ENCODE data around the gene HCN2. TPM values are rescaled to one million over a fixed set of nuclear protein-coding genes. Genes with fewer than 3 reads are reported as not detected.

HCN2 gene
- total and polyA plus RNA-seq, 2 of the 8 experiments (the other 6 are each of a cell fraction or from before 2014, with no cell fraction given), result 1.0 to 4.0 TPM

DNA sequence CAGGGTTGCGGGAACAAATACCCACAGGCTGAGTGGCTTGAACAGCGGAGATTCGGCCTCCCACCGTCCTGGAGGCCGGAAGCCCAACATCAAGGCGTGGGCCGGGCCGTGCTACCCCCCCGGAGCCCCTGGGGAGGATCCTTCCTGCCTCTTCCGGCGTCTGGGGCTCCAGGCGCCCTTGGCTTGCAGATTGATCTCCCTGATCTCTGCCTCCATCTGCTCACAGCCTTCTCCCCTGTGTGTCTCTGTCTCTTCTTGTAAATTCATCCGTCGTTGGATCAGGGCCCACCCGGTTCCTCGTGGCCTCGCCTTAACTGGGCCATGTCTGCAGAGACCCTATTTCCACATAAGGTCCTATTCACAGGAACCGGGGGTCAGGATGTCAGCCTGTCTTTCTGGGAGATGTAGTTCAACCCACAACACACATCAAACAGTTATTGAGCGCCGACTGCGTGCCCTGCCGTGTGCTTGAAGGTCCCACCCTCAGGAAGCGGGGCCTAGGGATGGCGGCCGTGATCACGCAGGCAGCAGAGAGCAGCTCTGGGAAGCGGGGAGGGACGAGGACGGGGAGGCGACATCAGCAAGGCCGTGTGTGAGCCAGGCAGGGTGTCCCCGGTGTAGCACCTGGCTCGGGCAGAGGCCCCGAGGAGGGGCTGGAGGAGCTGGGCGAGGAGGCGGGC is 21.3 kb downstream of the HCN2 start:
- TF ChIP-seq PHF8 (conservative IDR thresholded peaks at IDR 0.05; ENCODE audit: low read depth, low read length) (no peak), GTF2F1 (IDR thresholded peaks at IDR 0.05; ENCODE audit: borderline replicate concordance, low read depth, low read length) (no peak)
- no peak overlapping the region for H2BK20ac ChIP-seq (ENCODE audit: low read length)
- H4K20me1 ChIP-seq (replicated peaks in 1 of 2; ENCODE audit: control insufficient read depth in 1 of 2, insufficient read depth in 2 of 2, low read length in 2 of 2), result peaks cover 0 to 2% of the 10 kb centered on the region in 2 experiments
- no peak overlapping the region for H3K4ac ChIP-seq (replicated peaks; ENCODE audit: insufficient read length, low read depth, low read length)
- H2BK5ac ChIP-seq (ENCODE audit: low read depth, low read length), result no peak overlapping the region
- DNase-seq (ENCODE audit: low read depth in 1 of 2, low spot score in 2 of 2) (no peak), FAIRE-seq (no peak)
- no peak overlapping the region for H2BK12ac ChIP-seq (ENCODE audit: low read depth, low read length)
- WGBS, 2 experiments (ENCODE audit: extremely low coverage in 1 of 2, insufficient coverage in 1 of 2, insufficient read length in 1 of 2, insufficient replicate concordance in 2 of 2, low coverage in 1 of 2, low lambda C conversion rate in 2 of 2, missing lambda C conversion rate in 1 of 2), result 86% methylated on average over 33 of the region's 36 CpGs; no CpG with 5 or more reads in 1 of the 2 experiments
- H3K27ac ChIP-seq (ENCODE audit: low read depth, low read length), result no peak overlapping the region
- no peak overlapping the region for H3K4me2 ChIP-seq (ENCODE audit: insufficient read depth in 1 of 2, low read depth in 2 of 2, low read length in 2 of 2)
- H4K5ac ChIP-seq (ENCODE audit: insufficient read length, low read depth, low read length), result no peak overlapping the region
- no peak overlapping the region for H2AFZ ChIP-seq (ENCODE audit: low read length)
- H3K36me3 ChIP-seq (ENCODE audit: control insufficient read depth in 2 of 4, insufficient read depth in 4 of 4, low read length in 3 of 4), result peaks cover 0 to 7% (median 3%) of the 10 kb centered on the region in 4 experiments; a peak in 2 of 8 replicates
- CTCF ChIA-PET (ENCODE audit: partially characterized antibody), result interaction anchor here (1.2 kb wide), 1 partner anchor 27 kb away, joined by 4 read pairs; no protein-coding TSS in a partner anchor
- no peak overlapping the region for H4K91ac ChIP-seq (replicated peaks; ENCODE audit: insufficient read length, low read length)
- H3K9ac ChIP-seq (replicated peaks in 1 of 4; ENCODE audit: extremely low read depth in 1 of 4, low read depth in 3 of 4, low read length in 3 of 4), result no peak overlapping the region; a peak in 1 of 7 replicates
- no peaks in the 10 kb centered on the region for H3K4me1 ChIP-seq (replicated peaks in 1 of 4; ENCODE audit: control insufficient read depth in 3 of 4, insufficient read depth in 4 of 4, low read length in 3 of 4)
- H3K56ac ChIP-seq (replicated peaks; ENCODE audit: insufficient read length, low read depth, low read length), result no peak overlapping the region
- H2BK120ac ChIP-seq (replicated peaks; ENCODE audit: low read depth, low read length), result no peak overlapping the region
- H3K23me2 ChIP-seq (ENCODE audit: low read depth, low read length), result no peaks in the 10 kb centered on the region
- H3K79me1 ChIP-seq (ENCODE audit: low read depth, low read length), result no peaks in the 10 kb centered on the region; the same call in 1 of the 2 replicates
- peaks cover 0 to 4% of the 10 kb centered on the region in 2 experiments; a peak in 1 of 4 replicates for H3K9me3 ChIP-seq (ENCODE audit: insufficient read depth in 2 of 2, low read depth in 1 of 2, low read length in 1 of 2)
- no peak overlapping the region for H3K18ac ChIP-seq (ENCODE audit: extremely low read depth, low read length)
- H3K4me3 ChIP-seq (ENCODE audit: extremely low read depth in 1 of 4, insufficient read depth in 2 of 4, low read depth in 3 of 4, low read length in 4 of 4), result no peak overlapping the region
- H3K14ac ChIP-seq (ENCODE audit: insufficient read length), result no peak overlapping the region
- H3K27me3 ChIP-seq (replicated peaks in 1 of 4; ENCODE audit: control insufficient read depth in 3 of 4, extremely low read depth in 1 of 4, insufficient read depth in 3 of 4, low read length in 3 of 4), result no peaks in the 10 kb centered on the region
- peak overlapping the region; percentile 28; the same call in 1 of the 2 replicates for H4K8ac ChIP-seq (ENCODE audit: extremely low read depth, insufficient read depth, low read length)
- no peaks in the 10 kb centered on the region for H3K79me2 ChIP-seq (ENCODE audit: control insufficient read depth in 1 of 2, insufficient read depth in 2 of 2, low read length in 2 of 2)
- H3K23ac ChIP-seq (ENCODE audit: insufficient read length), result no peak overlapping the region
- H2AK5ac ChIP-seq (ENCODE audit: low read depth, low read length), result no peak overlapping the region
- POLR2A ChIA-PET (ENCODE audit: partially characterized antibody), result interaction anchor here (1.6 kb wide), 1 partner anchor 20 kb away, joined by 3 read pairs; no protein-coding TSS in a partner anchor
- no peak overlapping the region for H2BK15ac ChIP-seq (ENCODE audit: low read length)
